HCT116 (cell line): ENCODE results near the gene ACAD9.

Experiments
- EZH2phosphoT487 ChIP-seq: fragments of 200-600 bp; IDR thresholded peaks from 2 replicates; pipeline ENCODE4 v1.6.1; 2018; ENCODE audit warnings: antibody characterized with exemption, borderline replicate concordance
- FOSL1 ChIP-seq: IDR thresholded peaks from 2 replicates; pipeline ENCODE4 v1.6.1; 2012; ENCODE audit warnings: low read depth
- MAX ChIP-seq: IDR thresholded peaks from 2 replicates; pipeline ENCODE4 v1.6.1; 2012
- POLR2A ChIP-seq: IDR thresholded peaks from 2 replicates; pipeline ENCODE4 v1.7.0; 2011; ENCODE audit warnings: borderline replicate concordance; ENCODE audit not compliant: insufficient read depth, insufficient read length; ENCODE audit errors: extremely low read depth
- POLR2AphosphoS5 ChIP-seq: IDR thresholded peaks from 2 replicates; pipeline ENCODE4 v1.6.1; 2011; ENCODE audit warnings: mild to moderate bottlenecking, low read depth, low read length, moderate library complexity
- RAD21 ChIP-seq: IDR thresholded peaks from 2 replicates; pipeline ENCODE4 v1.6.1; 2012; ENCODE audit warnings: low read depth, mild to moderate bottlenecking
- SP1 ChIP-seq: IDR thresholded peaks from 2 replicates; pipeline ENCODE4 v1.6.1; 2012; ENCODE audit warnings: low read depth
- ZFX ChIP-seq: fragments of 450-650 bp; IDR thresholded peaks from 2 replicates; pipeline ENCODE4 v1.6.1; 2017
- TF ChIP-seq, protein P1 (sequence below), 3 experiments: fragments of 200-600 bp in 1 of 3; sonication (generic) in 1 of 3; IDR thresholded peaks in 2 of 3; conservative IDR thresholded peaks in 1 of 3; 2 replicates each; pipeline ENCODE4 v1.5.1; 2012 to 2017; ENCODE audit warnings: low read depth in 2 of 3, low read length in 2 of 3, antibody characterized with exemption in 1 of 3, borderline replicate concordance in 1 of 3, control low read depth in 1 of 3, mild to moderate bottlenecking in 1 of 3, mixed read lengths in 1 of 3, mixed run types in 1 of 3, moderate library complexity in 1 of 3; ENCODE audit not compliant: insufficient read depth in 1 of 3
- TF ChIP-seq, protein P2 (sequence below): IDR thresholded peaks from 2 replicates; pipeline ENCODE4 v1.6.1; 2012; ENCODE audit warnings: low read depth
- TF ChIP-seq, protein P3 (sequence below): IDR thresholded peaks from 2 replicates; pipeline ENCODE4 v1.6.1; 2011; ENCODE audit warnings: mild to moderate bottlenecking, low read length, moderate library complexity; ENCODE audit not compliant: insufficient replicate concordance; ENCODE audit errors: extremely low read depth

- TF ChIP-seq EZH2phosphoT487 (no peak), FOSL1 (no peak), POLR2A (no peak), RAD21 (no peak), POLR2AphosphoS5 (no peak), SP1 (no peak), ZFX (no peak), MAX (no peak)
- TF ChIP-seq, protein P1, sequence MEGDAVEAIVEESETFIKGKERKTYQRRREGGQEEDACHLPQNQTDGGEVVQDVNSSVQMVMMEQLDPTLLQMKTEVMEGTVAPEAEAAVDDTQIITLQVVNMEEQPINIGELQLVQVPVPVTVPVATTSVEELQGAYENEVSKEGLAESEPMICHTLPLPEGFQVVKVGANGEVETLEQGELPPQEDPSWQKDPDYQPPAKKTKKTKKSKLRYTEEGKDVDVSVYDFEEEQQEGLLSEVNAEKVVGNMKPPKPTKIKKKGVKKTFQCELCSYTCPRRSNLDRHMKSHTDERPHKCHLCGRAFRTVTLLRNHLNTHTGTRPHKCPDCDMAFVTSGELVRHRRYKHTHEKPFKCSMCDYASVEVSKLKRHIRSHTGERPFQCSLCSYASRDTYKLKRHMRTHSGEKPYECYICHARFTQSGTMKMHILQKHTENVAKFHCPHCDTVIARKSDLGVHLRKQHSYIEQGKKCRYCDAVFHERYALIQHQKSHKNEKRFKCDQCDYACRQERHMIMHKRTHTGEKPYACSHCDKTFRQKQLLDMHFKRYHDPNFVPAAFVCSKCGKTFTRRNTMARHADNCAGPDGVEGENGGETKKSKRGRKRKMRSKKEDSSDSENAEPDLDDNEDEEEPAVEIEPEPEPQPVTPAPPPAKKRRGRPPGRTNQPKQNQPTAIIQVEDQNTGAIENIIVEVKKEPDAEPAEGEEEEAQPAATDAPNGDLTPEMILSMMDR (IDR thresholded peaks at IDR 0.05 in 2 of 3, conservative IDR thresholded peaks at IDR 0.05 in 1 of 3; ENCODE audit: borderline replicate concordance in 1 of 3, insufficient read depth in 1 of 3, low read depth in 2 of 3, low read length in 2 of 3) = no peak
- TF ChIP-seq, protein P2, sequence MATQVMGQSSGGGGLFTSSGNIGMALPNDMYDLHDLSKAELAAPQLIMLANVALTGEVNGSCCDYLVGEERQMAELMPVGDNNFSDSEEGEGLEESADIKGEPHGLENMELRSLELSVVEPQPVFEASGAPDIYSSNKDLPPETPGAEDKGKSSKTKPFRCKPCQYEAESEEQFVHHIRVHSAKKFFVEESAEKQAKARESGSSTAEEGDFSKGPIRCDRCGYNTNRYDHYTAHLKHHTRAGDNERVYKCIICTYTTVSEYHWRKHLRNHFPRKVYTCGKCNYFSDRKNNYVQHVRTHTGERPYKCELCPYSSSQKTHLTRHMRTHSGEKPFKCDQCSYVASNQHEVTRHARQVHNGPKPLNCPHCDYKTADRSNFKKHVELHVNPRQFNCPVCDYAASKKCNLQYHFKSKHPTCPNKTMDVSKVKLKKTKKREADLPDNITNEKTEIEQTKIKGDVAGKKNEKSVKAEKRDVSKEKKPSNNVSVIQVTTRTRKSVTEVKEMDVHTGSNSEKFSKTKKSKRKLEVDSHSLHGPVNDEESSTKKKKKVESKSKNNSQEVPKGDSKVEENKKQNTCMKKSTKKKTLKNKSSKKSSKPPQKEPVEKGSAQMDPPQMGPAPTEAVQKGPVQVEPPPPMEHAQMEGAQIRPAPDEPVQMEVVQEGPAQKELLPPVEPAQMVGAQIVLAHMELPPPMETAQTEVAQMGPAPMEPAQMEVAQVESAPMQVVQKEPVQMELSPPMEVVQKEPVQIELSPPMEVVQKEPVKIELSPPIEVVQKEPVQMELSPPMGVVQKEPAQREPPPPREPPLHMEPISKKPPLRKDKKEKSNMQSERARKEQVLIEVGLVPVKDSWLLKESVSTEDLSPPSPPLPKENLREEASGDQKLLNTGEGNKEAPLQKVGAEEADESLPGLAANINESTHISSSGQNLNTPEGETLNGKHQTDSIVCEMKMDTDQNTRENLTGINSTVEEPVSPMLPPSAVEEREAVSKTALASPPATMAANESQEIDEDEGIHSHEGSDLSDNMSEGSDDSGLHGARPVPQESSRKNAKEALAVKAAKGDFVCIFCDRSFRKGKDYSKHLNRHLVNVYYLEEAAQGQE = no peak
- TF ChIP-seq, protein P3, sequence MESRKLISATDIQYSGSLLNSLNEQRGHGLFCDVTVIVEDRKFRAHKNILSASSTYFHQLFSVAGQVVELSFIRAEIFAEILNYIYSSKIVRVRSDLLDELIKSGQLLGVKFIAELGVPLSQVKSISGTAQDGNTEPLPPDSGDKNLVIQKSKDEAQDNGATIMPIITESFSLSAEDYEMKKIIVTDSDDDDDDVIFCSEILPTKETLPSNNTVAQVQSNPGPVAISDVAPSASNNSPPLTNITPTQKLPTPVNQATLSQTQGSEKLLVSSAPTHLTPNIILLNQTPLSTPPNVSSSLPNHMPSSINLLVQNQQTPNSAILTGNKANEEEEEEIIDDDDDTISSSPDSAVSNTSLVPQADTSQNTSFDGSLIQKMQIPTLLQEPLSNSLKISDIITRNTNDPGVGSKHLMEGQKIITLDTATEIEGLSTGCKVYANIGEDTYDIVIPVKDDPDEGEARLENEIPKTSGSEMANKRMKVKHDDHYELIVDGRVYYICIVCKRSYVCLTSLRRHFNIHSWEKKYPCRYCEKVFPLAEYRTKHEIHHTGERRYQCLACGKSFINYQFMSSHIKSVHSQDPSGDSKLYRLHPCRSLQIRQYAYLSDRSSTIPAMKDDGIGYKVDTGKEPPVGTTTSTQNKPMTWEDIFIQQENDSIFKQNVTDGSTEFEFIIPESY = no peak
Observed at GRCh38 chr3:128835096-128835495, 44.3 kb upstream of the ACAD9 start.
